NCI-H187 treated with DMSO at 0.1 percent for 48 hours (cell line): Measurements from ENCODE around the gene ABCB9.
"Not testable (repeated sequence)": the region's sequence is repeated elsewhere in the genome, so short reads cannot be mapped to it uniquely, and the experiment has no call there.

Source experiments
- DNase-seq: peaks from one replicate; lab custom pipeline; 2025; lab: John Stamatoyannopoulos, UW

ABCB9 gene

DNA sequence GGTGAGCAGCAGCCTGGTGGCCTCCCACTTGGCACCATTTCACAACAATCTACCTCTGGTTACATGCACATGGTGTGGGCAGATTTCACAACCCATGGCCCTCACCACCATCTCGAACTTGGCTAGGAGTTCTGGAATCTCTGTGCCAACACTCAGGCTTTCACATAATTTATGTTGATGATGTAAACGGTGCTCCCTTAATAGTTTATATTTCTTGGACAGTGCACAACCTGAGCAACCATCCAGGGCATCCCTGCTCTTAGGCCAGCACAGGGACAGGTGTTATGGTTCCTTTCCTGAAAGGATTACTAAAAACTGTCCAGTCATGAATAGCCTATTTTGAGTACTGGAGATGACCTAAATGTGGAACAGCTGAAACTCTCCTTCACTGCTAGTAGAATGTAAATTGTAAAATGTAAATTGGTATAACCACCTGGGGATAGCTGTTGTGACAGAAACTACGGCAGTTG is 28.6 kb downstream of the ABCB9 start:
- DNase-seq = no peak

DNA sequence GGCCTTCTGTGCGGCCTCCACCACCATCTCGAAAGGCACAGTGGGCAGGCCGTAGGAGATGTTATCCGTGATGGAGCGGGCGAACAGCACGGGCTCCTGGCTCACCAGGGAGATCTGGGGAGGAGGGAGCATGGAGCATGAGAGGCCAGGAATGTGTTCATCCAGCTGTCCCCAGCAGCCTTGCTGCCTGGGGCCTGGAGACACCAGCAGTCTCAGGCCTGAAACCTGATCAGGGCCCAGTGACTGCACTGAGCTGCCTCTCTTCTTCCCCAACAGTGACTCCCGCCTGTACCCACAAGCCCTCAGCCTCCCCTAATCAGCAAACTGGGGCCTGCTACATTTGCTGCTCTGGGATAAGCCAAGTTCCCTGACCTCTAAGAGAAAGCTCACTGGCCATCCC is 30.9 kb downstream of the ABCB9 start:
- no peak for DNase-seq

DNA sequence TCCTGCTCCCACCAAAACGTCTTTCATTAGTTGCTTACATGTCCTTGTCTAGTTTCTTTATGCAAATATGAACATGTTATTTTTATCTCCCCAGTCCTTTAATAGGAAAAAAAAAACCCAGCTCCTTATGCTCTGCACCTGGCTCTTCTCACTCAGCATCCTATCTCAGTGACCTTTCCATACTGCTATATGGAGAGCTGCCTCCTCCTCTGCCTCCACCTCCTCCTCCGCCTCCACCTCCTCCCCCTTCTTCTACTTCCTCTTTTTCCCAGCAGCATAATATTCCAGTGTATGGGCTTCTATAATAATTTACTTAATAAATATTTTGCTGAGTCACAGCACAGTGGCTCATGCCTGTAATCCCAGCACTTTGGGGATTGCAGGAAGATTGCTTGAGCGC is 31.5 kb downstream of the ABCB9 start:
- DNase-seq = no peak

- DNase-seq = no peak
These were observed 34.1 kb downstream of the ABCB9 start for GRCh38 chr12:122932207-122932606.

DNA sequence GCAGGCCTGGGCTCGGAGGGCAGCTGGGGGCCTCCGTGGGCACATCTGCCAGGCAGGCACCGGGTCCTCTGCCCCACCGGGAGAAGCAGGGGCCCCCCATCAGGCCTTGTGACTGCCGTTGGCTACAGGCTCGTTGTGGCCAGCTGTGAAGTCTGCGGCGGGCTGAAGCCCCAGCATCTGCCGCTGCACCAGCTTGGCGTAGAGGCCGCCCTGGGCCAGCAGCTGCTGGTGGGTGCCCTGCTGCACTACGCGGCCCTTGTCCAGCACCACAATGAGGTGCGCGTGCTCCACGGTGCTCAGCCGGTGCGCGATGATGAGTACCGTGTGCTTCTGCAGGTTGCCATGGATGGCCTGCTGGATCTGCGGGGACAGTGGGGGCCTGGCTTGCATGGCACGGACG is 36.5 kb downstream of the ABCB9 start:
- no peak for DNase-seq

DNA sequence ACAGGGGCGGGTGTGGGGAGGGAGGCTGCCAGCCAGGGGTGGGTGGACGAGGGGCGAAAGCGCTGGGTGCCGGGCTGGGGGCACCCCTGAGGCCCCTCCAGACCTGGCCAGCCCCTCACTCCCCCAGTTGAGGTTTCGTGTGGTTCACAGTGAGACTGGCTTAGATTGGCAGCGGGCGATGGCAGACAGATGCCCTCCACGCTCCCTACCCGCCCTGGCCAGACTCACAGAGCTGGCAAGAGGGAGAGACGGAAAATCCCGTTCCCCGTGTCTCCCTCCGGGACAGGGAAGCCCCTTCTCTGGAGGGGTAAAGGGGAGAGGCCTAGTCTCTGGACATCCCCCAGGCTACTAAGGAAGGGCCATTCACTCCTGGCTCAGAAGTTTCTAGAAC is 37.1 kb downstream of the ABCB9 start:
- DNase-seq = no peak

GRCh38 chr12:122928404-122929147 is 37.7 kb downstream of the ABCB9 start:
- DNase-seq = no peak

DNA sequence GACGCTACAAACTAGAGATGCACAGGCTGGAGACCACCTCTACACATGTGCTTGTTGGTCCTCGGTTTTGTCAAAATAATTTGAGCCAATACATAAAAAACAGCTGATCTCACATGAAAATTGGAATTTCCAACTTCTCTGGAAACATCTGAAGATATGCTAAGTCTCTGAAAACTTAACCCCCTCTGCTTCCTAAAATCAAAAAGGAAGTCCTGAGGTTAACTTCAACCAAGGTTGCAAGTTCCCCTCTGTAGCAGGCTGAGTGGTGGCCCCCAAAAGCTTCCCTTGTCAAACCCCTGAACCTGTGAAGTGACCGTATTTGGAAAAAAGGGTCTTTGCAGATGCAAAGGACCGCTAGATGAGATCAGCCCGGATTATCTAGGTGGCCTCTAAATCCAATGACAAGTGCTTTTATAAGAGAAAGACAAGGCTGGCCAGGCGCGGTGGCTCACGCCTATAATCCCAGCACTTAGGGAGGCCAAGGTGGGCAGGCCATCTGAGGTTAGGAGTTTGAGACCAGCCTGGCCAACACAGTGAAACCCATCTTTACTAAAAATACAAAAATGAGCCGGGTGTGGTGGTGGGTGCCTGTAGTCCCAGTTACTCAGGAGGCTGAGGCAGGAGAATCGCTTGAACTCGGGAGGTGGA is 38.4 kb downstream of the ABCB9 start:
- no peak for DNase-seq

DNA sequence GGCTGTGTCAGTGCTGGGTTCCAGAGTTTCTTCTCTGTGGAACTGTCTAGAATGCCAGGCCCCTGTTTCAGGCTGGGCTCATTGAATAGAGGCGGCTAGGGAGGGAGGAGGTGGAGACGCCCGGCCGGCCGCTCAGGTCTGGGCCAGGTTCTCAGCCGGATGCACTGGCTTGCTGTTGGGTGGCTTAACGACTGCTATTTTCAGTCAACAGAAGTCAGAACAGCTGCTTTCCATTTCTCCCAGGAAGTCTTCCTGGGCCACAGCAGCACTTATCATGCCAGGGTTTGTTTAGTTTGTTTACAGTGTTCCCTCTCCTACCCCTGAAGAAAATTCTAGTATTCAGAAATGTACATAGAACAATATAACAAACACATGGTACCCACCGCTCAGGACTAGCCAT is 44.3 kb downstream of the ABCB9 start:
- DNase-seq = no peak

DNA sequence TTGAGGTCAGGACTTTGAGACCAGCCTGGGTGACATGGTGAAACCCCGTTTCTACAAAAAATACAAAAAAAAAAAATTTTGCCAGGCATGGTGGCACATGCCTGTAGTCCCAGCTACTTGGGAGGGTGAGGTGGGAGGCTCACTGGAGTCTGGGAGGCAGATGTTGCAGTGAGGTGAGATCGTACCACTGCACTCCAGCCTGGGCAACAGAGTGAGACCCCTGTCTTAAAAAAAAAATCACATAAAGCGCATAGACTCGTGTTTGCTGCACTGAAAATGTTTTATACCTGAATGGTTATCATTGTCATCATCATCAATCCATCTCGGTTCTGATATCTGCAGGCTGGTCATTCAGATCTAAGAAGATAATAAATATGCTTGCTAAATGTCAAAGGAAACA is 45.6 kb downstream of the ABCB9 start:
- no peak for DNase-seq

DNA sequence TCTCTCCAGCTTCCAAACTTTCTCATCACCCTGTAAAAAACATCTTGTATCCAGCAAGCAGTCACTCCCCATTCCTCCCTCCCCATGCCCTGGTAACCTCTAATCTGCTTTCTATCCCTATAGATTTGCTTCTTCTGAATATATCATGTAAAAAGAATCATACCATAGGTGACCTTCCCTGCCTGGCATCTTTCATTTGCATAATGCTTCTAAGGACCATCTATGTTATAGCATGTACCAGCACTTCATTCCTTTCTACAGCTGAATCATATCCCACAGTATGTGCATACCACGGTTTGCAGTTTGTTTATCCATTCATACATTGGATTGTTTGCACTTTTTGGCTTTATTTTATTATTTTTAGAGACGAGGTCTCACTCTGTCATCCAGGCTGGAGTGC is 47.4 kb downstream of the ABCB9 start:
- no peak for DNase-seq

DNA sequence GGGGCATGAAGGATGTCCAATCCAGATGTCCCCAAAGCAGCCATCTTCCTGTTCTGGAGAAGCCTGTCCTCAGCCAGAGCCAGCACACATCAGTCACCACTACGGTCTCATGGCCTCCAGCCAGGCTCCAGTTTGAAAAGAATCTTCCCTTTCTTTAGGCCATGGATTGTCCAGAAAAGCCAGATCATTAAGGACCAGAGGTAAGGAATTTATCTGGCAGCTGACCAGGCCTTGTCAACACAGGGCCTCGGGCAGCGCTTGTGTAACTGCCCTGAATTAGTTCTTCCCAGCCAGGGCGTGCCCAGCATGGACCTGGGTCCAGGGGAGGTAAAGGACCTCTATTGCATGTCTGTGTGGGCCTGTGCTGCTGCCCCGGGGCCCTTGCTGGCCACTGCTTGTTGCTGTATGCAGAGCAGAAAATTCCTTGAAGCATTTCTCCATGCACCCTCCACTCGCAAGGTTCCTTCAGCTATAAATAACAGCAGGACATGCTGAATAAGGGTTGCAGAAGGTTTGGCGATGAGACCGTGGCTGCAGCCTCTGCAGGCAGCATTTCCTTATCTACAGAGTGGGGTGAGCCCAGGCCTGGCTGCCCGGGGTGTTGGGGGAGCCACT is 48.6 kb downstream of the ABCB9 start:
- no peak for DNase-seq

DNA sequence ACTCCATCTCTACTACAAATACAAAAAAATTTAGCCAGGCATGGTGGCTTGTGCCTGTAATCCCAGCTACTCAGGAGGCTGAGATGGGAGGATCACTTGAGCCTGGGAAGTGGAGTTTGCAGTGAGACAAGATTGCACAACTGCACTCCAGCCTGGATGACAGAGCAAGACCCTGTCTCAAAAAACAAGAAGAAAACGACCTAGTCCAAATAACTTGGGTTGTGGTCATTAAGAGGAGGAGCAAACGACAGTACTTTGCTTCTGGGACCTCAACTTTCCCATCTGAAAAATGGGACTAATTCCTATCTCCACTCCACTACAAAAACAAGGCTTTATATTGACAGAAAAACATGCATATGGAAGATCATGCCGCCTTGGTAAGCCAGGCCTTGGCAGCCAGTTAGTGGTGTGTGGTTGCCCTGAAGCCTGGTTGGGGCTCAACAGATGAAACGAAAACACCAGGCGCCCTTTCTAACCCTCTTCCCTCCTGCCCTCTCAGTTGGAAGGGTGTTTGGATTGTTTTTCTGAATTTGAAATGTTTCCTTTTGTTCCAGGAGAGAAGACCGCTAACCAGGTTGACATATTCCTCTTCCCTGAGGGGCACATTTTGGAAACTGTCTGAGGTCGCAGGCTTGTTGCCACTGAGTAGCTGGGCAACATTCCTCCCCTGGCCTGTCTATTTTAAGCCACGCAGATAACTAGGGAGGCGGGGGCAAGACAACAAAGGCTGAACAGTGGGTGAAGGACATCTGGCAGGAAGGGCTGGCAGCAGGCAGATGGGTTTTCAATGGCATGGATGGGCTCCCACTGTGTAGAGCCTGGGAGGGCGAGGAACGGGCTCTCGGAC is 56.6 kb downstream of the ABCB9 start:
- no peak for DNase-seq

DNA sequence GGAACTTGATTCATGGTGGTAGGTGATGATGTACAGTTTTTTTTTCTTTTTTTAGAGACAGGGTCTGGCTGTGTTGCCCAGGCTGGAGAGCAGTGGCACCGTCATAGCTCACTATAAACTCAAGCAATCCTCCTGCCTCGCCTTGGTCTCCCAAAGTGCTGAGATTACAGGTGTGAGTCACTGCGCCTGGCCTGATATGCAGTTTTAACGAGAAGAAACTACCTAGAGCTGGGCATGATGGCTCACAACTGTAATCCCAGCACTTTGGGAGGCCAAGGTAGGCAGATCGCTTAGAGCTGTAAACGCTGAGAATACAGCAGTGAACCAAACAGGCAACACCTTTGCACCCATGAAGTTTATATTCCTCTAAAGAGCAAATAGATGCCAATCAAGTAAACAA is 57.3 kb downstream of the ABCB9 start:
- DNase-seq = no peak

DNA sequence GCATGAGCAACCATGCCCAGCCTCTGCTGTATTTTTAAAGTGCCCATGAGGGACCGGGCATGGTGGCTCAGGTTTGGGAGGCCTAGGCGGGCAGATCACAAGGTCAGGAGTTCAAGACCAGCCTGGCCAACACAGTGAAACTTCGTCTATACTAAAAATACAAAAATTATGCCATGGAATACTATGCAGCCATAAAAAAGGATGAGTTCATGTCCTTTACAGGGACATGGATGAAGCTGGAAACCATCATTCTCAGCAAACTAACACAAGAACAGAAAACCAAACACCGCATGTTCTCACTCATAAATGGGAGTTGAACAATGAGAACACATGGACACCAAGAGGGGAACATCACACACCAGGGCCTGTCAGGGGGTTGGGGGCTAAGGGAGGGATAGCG is 61.0 kb downstream of the ABCB9 start:
- not testable (repeated sequence) for DNase-seq

DNA sequence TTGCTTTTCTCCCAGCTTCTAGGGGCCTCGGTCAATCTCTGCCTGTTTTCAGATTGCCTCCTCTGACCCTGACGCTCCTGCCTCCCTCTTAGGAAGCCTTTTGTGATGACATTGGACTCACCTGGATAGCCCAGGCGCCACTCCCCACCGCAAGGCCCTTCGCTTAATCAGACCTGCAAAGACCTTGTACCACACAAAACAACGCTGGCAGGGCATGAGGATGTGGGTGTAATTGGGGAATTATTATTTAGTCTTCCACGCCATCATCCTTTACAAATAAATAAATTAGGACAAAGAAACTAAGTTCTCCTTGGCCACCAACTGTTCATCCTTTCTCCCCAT is 62.6 kb downstream of the ABCB9 start:
- DNase-seq = no peak

DNA sequence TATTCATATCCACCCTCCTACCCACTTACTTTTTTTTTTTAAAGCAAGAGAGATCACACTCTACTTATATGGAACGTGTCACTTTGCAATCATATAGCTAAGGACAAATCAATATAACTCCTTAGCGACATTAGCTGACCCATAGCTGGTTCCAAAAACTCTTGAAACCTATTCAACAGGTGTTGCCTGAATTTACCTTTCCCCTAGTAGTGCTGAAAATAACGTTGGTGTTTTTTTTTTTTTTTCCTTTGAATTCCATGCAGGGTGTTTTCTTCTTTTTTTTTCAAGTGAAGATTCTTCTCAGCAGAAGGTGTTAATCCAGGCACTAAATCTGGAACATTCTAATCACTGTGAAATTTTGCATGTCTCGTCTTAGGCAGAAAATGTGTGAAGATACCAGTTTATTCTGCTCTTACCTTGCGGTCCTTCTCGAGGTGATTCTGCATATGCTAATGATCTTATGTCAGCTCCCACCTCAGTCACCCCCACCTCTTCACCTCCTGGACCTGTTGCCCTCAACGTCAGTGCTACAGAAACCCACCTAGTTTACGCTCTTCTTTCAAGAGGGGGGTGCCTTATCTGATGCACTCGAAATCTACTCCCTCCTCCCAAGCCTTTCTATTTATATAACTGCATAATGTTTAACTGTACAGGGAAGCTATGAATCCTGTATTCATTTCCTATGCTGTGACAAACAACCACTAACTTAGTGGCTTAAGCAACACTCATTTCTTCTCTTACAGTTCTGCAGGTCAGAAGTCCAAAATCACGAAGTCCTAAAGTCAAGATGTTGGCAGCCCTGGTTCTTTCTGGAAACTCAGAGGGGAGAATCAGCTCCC is 63.2 kb downstream of the ABCB9 start:
- no peak for DNase-seq

DNA sequence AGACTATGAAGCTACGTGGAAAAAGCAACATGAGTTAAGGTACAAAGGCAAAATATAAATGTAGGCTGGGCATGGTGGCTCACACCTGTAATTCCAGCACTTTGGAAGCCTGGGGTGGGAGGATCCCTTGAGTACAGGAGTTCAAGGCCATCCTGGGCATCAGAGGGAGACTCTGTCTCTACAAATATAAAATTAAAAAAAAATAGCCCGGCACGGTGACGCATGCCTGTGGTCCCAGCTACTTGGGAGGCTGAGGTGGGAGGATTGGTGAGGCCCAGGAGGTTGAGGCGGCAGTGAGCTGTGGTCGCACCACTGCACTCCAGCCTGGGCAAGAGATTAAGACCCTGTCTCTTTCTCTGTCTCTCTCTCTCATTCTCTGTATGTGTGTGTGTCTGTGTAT is 66.4 kb downstream of the ABCB9 start:
- no peak for DNase-seq

DNA sequence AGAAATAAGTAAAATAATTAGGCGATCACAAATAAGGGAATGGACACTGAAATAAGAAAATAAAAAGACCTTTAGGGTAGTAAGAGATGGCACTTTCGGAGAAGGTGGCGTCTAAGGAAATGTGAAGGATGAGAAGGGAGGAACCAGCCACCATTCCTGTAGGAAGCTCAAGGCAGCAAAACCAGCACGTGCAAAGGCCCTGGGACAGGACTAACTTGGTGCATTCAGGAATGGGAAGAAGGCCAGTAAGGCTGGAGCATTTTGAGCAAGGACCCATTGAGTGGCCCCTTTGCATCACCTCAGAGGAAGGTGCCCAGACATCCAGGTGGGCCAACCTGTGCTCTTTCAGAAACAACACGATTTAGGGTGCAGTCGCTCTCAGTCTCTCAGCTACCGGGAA is 69.6 kb downstream of the ABCB9 start:
- DNase-seq = no peak

- no peak for DNase-seq
These were observed 70.3 kb downstream of the ABCB9 start, which contains the start of gene VPS37B for GRCh38 chr12:122895704-122896636. TSS of gene VPS37B (minus strand) at chr12:122896124. CDS start at chr12:122896062, 62 bp downstream.
